NOMO-1 (cell line): ENCODE results near the gene NOSTRIN.
"Not testable (repeated sequence)": the region's sequence is repeated elsewhere in the genome, so short reads cannot be mapped to it uniquely, and the experiment has no call there.

Experiments
- DNase-seq, 2 experiments: peaks; one replicate each; lab custom pipeline; 2025; ENCODE audit not compliant: unreplicated experiment in 2 of 2; lab: John Stamatoyannopoulos, UW

NOSTRIN gene

DNA sequence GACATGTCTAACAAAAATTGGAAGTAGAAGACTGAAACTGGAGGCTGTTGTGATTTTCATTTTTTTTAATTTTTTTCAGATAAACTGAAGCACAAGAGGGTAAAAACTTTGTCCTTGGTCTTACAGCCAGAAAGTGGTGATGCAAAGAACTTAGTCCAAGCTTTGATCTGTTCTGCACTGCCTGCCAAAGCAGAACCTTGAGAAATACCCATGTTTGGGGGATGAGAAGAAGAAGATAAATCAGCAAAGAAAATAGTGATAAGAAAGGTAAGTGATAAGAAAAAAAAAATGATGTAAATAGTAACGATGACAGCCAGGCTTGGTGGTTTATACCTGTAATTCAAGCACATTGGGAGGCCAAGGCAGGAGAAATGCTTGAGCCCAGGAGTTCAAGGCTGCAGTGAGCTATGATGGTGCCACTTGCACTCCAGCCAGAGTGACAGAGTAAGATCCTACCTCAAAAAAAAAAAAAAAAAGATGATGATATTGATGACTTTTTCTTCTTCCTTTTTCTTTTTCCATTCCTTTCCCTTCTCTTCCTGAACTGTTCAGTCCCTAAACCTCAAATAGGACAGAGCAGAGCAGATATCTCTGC lies 14.6 kb upstream of the NOSTRIN start:
- DNase-seq = no peak

DNA sequence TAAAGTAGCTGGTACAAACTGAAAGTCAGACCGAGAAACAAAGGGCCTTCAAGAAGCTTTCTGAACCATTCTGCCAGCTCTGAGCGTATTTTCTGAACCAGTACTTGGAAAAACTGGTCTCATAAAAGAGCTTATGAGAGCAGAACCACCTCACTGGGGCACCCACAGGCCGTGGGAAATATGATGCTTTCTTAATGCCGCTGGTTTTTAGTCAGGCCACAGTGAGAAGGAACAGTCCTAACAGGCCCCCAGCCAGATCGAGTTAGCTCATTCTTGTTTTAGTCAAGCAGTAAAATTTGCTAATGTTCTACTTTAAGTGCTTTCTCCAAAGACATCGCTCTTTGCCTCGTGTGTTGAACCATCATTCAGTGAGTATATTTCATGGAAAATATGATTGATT lies 12.7 kb upstream of the NOSTRIN start:
- DNase-seq = no peak

GRCh38 chr2:168790226-168790902 lies 12.1 kb upstream of the NOSTRIN start:
- no peak for DNase-seq

GRCh38 chr2:168791140-168791539 lies 11.3 kb upstream of the NOSTRIN start:
- not testable (repeated sequence) for DNase-seq

- DNase-seq = no peak
Observed at GRCh38 chr2:168793596-168793995, 8.8 kb upstream of the NOSTRIN start.

- DNase-seq = no peak
Observed at GRCh38 chr2:168794968-168795367, 7.5 kb upstream of the NOSTRIN start.

GRCh38 chr2:168796090-168796577 lies 6.3 kb upstream of the NOSTRIN start:
- DNase-seq = no peak

GRCh38 chr2:168796583-168797285 lies 5.7 kb upstream of the NOSTRIN start:
- no peak for DNase-seq

DNA sequence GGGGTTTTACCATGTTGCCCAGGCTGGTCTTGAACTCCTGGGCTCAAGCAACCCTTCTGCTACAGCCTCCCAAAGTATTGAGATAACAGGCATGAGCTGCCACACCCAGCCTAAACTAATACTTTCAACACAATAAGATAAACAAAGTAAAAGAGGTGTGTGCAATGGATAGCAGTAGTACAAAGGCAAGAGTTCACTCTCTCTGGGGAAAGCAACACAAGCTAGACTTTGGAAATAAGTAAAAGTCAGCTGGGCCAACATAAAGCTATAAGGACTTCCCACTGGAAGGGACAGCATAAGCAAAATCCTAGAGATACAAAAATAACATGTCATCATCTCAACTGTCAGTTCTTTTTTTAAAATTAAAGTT lies 5.2 kb upstream of the NOSTRIN start:
- no peak for DNase-seq

DNA sequence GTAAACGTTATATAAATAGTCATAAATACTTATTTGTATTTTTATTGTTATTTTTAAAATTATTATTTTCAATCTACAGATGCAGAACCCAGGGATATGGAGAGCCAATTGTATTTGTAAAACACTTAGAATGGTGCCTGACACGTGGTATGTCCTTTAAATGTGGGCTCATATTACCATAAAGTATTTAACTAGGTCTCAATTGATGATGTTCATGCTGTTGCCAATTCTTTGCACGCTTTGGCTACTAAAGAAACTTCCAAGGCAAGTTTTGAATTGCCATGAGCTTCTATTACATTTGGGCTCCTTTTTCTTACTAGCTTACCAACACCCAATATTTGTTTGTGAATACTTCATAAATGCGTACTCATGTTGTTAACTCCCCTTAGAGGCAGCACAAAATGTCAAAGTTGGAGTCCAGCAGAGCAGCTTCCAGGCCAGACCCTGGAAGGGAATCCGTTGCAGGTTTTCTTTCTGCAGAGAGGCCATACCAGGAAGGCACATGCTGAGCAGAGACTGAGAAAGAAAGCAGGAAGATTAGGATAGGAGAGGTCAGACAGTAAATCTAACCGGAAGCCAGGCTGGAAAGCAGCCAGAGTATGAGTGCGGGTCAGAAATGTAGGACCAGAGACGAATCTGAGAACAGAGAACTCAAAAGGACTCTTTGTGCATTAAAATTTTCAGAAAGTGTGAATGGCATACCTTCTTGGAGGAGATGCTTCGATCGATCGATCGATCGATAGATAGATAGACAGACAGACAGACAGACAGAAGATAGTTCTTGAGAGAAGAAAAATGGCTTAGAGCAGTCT lies 4.2 kb upstream of the NOSTRIN start:
- no peak for DNase-seq

DNA sequence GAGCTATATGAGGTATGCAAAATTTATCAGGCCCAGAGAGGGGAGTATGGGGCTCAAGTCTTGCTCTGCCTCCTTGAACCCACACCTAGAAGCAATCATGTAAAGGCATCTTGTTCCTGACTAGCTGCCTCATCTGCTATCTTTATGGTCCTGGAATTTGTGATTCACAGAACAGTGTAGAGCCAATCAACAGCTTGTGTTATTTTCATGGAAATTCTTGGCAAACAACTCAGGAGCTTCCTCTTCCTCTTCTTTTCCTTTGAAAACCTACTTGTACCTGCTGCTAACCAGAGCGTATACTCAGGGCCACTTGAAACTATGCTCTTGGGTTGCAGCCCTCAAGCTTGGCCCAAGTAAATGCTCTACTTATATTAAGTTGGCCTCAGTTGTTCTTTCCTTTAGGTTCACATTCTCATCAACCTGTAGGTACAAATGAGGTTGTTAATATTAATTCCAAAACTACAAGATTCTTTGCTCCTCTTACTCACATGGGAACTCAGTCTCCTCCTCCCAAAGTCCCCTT lies 3.5 kb upstream of the NOSTRIN start:
- DNase-seq = no peak

GRCh38 chr2:168801471-168801870 lies 966 bp upstream of the NOSTRIN start:
- DNase-seq = no peak

DNA sequence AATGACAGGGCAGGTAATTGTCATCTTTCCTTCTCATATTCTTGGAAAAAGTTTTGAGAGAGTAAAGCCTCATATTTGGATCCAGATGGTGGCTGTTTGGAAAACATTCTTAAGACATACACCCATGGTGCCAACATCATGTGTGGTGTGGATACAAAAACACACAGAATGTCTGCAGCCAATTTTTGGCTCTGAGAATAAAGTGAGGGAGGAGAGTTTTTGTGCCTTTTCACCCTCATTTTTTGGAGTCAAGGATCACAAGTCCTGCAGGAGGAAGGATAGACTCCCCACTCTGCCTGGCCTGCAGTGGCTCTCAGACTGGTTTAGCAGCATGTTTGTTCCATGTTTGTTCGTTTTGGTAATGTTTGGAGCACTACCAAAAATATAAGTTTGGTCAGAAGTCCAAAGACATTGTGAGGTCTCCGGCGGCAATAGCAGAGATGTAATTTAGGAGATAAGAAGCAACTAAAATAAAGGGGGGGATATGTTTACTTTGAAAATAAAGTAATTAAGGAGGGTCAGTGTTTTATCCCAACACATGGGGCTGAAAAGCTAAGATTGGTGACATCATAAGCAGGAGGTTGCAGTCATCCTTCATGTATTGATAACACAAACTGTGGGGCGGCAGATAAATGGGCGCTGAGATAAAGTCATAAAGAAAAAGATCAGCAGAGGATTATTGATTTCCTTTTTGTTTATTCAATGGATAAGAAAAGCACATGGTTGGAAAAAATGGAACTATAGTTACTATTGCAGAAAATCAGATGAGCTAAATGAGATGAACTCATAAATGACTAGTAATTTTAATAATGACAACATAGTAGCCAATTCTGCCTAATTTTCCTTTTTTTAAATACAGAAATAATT lies 655 bp downstream of the NOSTRIN start:
- DNase-seq = no peak

DNA sequence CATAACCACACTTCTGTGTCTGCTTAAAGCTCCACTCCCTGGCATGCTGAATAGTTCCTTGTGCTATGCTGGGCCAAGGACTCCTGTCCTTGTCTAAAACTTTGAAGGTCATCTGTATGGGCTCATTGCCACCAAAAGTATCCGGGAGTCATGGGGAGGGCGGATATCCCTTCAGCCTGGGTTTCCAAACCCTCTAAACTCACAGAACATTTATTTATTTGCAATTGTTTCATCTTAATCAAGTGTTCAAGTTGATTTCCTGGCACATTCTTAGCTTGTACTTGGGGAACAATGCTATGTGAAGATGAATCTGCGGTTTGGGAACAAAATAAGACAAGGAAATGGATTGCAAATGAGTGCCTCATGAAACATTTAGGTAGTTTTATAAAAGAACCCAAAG lies 1.8 kb downstream of the NOSTRIN start:
- DNase-seq = no peak

DNA sequence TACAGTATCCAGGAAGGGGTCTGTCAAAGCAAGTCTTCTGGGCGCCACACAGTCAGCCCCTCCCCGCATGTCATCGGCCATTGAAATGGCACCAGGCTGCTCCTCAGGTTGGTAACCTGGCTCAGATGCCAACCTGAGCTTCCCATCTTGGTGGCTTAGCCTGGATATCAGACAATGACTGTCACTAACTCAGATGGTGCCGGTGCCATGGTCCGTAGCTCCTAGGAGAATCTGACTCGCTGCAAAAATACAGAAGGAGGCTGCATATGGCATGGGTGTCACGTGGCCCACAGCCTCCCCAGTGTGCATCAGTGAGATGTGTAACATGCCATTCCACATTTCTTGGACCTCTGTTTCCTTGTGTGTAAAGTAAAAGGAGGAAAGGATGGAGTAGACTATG lies 3.2 kb downstream of the NOSTRIN start:
- DNase-seq = no peak

DNA sequence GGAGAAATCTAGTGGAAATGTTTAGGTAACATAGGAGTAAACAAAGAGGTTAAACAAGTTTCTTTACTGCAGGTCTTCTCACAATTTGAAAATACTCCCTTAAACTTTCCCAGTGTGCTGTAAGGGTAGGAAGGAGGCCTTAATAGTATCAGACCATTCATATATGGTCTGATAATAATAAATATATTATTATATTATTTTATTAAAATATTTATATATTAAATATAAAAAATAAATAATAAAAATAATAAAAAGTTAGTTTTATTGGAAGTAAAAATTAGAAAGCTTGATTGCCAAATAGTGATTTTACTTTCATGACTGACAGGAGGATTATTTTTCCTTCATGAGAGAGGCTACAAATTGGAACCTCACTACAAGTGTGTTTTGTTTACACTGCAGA lies 7.1 kb downstream of the NOSTRIN start:
- DNase-seq = no peak

GRCh38 chr2:168810235-168810634 lies 7.8 kb downstream of the NOSTRIN start:
- no peak for DNase-seq

DNA sequence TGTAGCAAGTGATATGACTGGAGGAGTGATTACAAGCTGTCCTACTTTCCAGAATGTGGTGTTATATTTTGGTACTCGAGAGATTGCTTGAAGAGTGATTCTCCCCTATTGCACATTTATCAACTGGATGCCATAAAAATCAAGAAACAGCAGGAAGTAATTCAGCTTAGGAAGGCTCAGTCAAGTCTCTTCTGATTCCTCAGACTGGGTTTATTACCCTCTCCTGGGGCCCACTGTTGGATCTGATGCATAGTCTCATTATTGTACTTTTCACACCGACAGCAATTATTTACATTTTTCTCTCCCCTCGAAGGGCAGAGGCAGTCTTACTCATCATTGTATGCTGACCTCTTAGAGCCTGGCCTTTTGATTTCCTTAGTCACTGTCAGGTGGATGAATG lies 9.3 kb downstream of the NOSTRIN start:
- no peak for DNase-seq

DNA sequence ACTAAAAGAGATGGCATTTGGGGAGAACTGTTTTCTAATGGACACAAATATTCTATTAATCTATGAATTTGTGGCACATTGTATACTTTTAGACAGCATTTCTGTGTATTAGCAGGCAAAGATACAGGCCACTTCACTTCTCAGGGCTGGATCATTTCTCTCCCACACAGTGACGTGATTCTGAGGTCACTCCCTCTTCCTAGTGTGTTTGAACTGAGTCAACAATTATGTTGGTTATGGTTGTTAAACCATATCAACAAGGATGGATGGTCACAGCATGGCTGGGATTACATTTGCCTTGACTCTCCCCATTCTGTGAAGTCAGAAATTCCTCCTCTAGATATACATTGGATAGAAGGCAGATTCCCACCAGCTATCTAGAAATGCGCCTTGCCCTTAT lies 11.6 kb downstream of the NOSTRIN start:
- DNase-seq = no peak
